Endothelial cell of umbilical vein (primary cell): Measurements from ENCODE around the gene CATSPERD. TPM values are rescaled to one million over a fixed set of nuclear protein-coding genes. Genes with fewer than 3 reads are reported as not detected.

Source experiments
- BruUV-seq: library from RNA; stranded (reverse); fragments of 400-500 nt; replicated peaks from 2 replicates; lab custom pipeline; 2021; lab: Mats Ljungman, UMichigan
- CTCF ChIA-PET: fragments of 300-600, 350-600 bp; sonication (Branson Sonifier 250); formaldehyde crosslinking; loops from one replicate; lab custom pipeline; 2021; ENCODE audit warnings: antibody characterized with exemption, inconsistent platforms; lab: Charles Lee
- POLR2A ChIA-PET: fragments of 300-600, 350-600 bp; sonication (Branson Sonifier 250); formaldehyde crosslinking; loops from one replicate; lab custom pipeline; 2021; ENCODE audit warnings: antibody characterized with exemption, inconsistent platforms; lab: Charles Lee
- DNase-seq: peaks from one replicate; pipeline ENCODE4 v3.0.0-alpha.2; 2011; ENCODE audit warnings: low read depth, low spot score
- FAIRE-seq: peaks from 2 replicates; lab custom pipeline; 2011; peaks lifted over from hg19 to GRCh38; lab: Jason Lieb, UNC
- H2AFZ ChIP-seq: 2 replicates; pipeline ENCODE4 v1.6.0; 2012; ENCODE audit warnings: low read depth, low read length, control low read depth, inconsistent platforms
- H3K27ac ChIP-seq: 2 replicates; pipeline ENCODE4 v1.5.1; 2011; ENCODE audit warnings: low read depth, mild to moderate bottlenecking, control low read depth, low read length, moderate library complexity; ENCODE audit not compliant: insufficient read depth
- H3K27me3 ChIP-seq, 2 experiments: 2 replicates each; pipeline versions ENCODE4 v1.6.0 to v1.6.1; 2011; ENCODE audit warnings: low read length in 2 of 2, mixed read lengths in 1 of 2; ENCODE audit not compliant: control insufficient read depth in 2 of 2, insufficient read depth in 2 of 2
- H3K36me3 ChIP-seq, 2 experiments: 2 replicates in 1 of 2; 3 replicates in 1 of 2; pipeline ENCODE4 v1.5.1; 2011; ENCODE audit warnings: low read length in 2 of 2, mild to moderate bottlenecking in 1 of 2, moderate library complexity in 1 of 2; ENCODE audit not compliant: control insufficient read depth in 2 of 2, insufficient read depth in 2 of 2; ENCODE audit errors: extremely low read depth in 1 of 2
- H3K4me1 ChIP-seq: 3 replicates; pipeline ENCODE4 v1.5.1; 2011; ENCODE audit warnings: mild to moderate bottlenecking, low read length; ENCODE audit not compliant: control insufficient read depth, insufficient read depth; ENCODE audit errors: extremely low read depth
- H3K4me2 ChIP-seq: 2 replicates; pipeline ENCODE4 v1.6.1; 2011; ENCODE audit warnings: low read length, control low read depth, mixed read lengths; ENCODE audit not compliant: insufficient read depth
- H3K4me3 ChIP-seq, 3 experiments: fragments of 200-600 bp in 1 of 3; sonication (generic), shearing (Covaris generic) in 1 of 3; replicated peaks in 1 of 3; 2 replicates each; pipeline ENCODE4 v1.5.1; 2011 to 2016; ENCODE audit warnings: control low read depth in 3 of 3, low read length in 3 of 3, mild to moderate bottlenecking in 2 of 3, inconsistent platforms in 1 of 3, low read depth in 1 of 3, moderate library complexity in 1 of 3; ENCODE audit not compliant: insufficient read depth in 1 of 3
- H3K79me2 ChIP-seq: 2 replicates; pipeline ENCODE4 v1.6.0; 2012; ENCODE audit warnings: low read length, inconsistent platforms; ENCODE audit not compliant: control insufficient read depth, insufficient read depth
- H3K9ac ChIP-seq: replicated peaks from 2 replicates; pipeline ENCODE3; 2011; ENCODE audit warnings: low read length, control low read depth; ENCODE audit not compliant: insufficient read depth; ENCODE audit errors: extremely low read depth
- H3K9me1 ChIP-seq: replicated peaks from 3 replicates; pipeline ENCODE4 v1.6.0; 2011; ENCODE audit warnings: mild to moderate bottlenecking, low read length; ENCODE audit not compliant: control insufficient read depth, insufficient read depth; ENCODE audit errors: extremely low read depth
- H3K9me3 ChIP-seq: replicated peaks from 2 replicates; pipeline ENCODE4 v1.5.1; 2012; ENCODE audit warnings: low read length, inconsistent platforms; ENCODE audit not compliant: control insufficient read depth, insufficient read depth
- H4K20me1 ChIP-seq: replicated peaks from 2 replicates; pipeline ENCODE3; 2011; ENCODE audit warnings: mild to moderate bottlenecking, low read length; ENCODE audit not compliant: control insufficient read depth, insufficient read depth; ENCODE audit errors: extremely low read depth
- CTCF ChIP-seq, 2 donors: IDR thresholded peaks; 1 replicate in 1 of 2; 2 replicates in 1 of 2; pipeline ENCODE4 v1.5.1; 2011; ENCODE audit warnings: low read length in 2 of 2, mild to moderate bottlenecking in 2 of 2, moderate library complexity in 2 of 2, control low read depth in 1 of 2, inconsistent platforms in 1 of 2, low read depth in 1 of 2; ENCODE audit not compliant: insufficient read depth in 1 of 2; ENCODE audit errors: extremely low read depth in 1 of 2
- EZH2 ChIP-seq: IDR thresholded peaks from 2 replicates; pipeline ENCODE4 v1.6.1; 2012; ENCODE audit warnings: borderline replicate concordance, low read depth, mild to moderate bottlenecking, moderate library complexity, low read length, inconsistent platforms; ENCODE audit not compliant: severe bottlenecking
- FOS ChIP-seq: IDR thresholded peaks from 2 replicates; pipeline ENCODE4 v1.6.1; 2011; ENCODE audit warnings: mild to moderate bottlenecking, low read length, moderate library complexity, borderline replicate concordance; ENCODE audit not compliant: insufficient read depth
- GATA2 ChIP-seq: IDR thresholded peaks from 2 replicates; pipeline ENCODE4 v1.7.0; 2011; ENCODE audit warnings: low read depth, mild to moderate bottlenecking, moderate library complexity, mixed read lengths, low read length; ENCODE audit not compliant: insufficient read length, insufficient read depth
- JUN ChIP-seq: IDR thresholded peaks from 2 replicates; pipeline ENCODE4 v1.6.1; 2011; ENCODE audit warnings: borderline replicate concordance, low read depth; ENCODE audit not compliant: insufficient read length, insufficient read depth
- MAX ChIP-seq: IDR thresholded peaks from 2 replicates; pipeline ENCODE4 v1.6.1; 2011; ENCODE audit not compliant: insufficient read depth, insufficient read length
- MYC ChIP-seq: IDR thresholded peaks from one replicate; pipeline ENCODE4 v1.6.1; 2011; ENCODE audit warnings: mild to moderate bottlenecking, low read depth, low read length
- POLR2A ChIP-seq: IDR thresholded peaks from 2 replicates; pipeline ENCODE4 v1.6.1; 2012; ENCODE audit warnings: low read depth, mild to moderate bottlenecking, control low read depth, low read length
- POLR2AphosphoS5 ChIP-seq: IDR thresholded peaks from 2 replicates; pipeline ENCODE4 v1.6.1; 2012; ENCODE audit warnings: low read depth, mild to moderate bottlenecking, control low read depth, low read length, moderate library complexity; ENCODE audit not compliant: insufficient read depth
- dilution Hi-C: fragments of 300-500 bp; cut with MboI; formaldehyde crosslinking; loops from one replicate; pipeline ENCODE4 v1.15.0; 2019; ENCODE audit warnings: low sequenced_read_pairs; ENCODE audit not compliant: extremely low pct_ligation_motif_present
- intact Hi-C: fragments of 100-400 bp; cut with micrococcal nuclease; formaldehyde crosslinking; loops from one replicate; pipeline ENCODE4 v1.10.0; 2022
- polyA plus RNA-seq, 4 experiments: library from polyadenylated mRNA; depleted of rRNA in 3 of 4; stranded (reverse) in 3 of 4; unstranded in 1 of 4; fragments of >200 nt; gene quantifications; 2 replicates each; pipeline versions ENCODE4 v1.2.1 to v1.2.3, GENCODE V29; 2011 to 2012; ENCODE audit warnings: missing spikeins in 1 of 4
- total RNA-seq: library from RNA; stranded (reverse); gene quantifications from 2 replicates; pipeline ENCODE4 v1.2.3, GENCODE V29; 2021

CATSPERD gene
- total and polyA plus RNA-seq, 2 donors (not counting 3 experiments of a cell fraction or from before 2014, with no cell fraction given), result not detected

GRCh38 chr19:5703819-5704818 is 16.3 kb upstream of the CATSPERD start:
- TF ChIP-seq JUN (no peak), GATA2 (no peak), CTCF (IDR thresholded peaks at IDR 0.05; ENCODE audit: extremely low read depth in 1 of 2, insufficient read depth in 1 of 2, low read depth in 1 of 2, low read length in 2 of 2) (no peak), POLR2AphosphoS5 (no peak), FOS (no peak), MYC (no peak), MAX (no peak), POLR2A (no peak), EZH2 (no peak)
- Histone ChIP-seq H3K9me3 (no peaks in the 10 kb centered on the region), H3K27me3 (no peaks in the 10 kb centered on the region), H3K9me1 (no peaks in the 10 kb centered on the region), H3K4me1 (peaks cover 2% of the 10 kb centered on the region), H3K4me3 (no peak overlapping the region), H3K27ac (no peak overlapping the region), H4K20me1 (no peaks in the 10 kb centered on the region), H3K36me3 (peaks cover 11 to 38% of the 10 kb centered on the region in 2 experiments), H3K79me2 (no peaks in the 10 kb centered on the region), H2AFZ (no peak overlapping the region), H3K4me2 (no peak overlapping the region), H3K9ac (no peak overlapping the region)
- DNase-seq, result no peak
- dilution Hi-C loops, result no loop called here
- ChIA-PET CTCF (interaction anchor here (0.9 kb wide), 1 partner anchor 14 kb away, joined by 3 read pairs; the partner anchor contains the start of gene RPL36), POLR2A (no interaction called here)
- no TSS peak for BruUV-seq
- intact Hi-C loops, result no loop called here
- FAIRE-seq, result no peak
